HG02642 (cell line): Measurements from ENCODE around the gene MPHOSPH9.

Experiments
- ATAC-seq: cut with Tn5 transposase; IDR thresholded peaks from one replicate; pipeline ENCODE4 v1.9.1; 2021; ENCODE audit warnings: mild to moderate bottlenecking; ENCODE audit not compliant: unreplicated experiment, poor library complexity

MPHOSPH9 gene, protein sequence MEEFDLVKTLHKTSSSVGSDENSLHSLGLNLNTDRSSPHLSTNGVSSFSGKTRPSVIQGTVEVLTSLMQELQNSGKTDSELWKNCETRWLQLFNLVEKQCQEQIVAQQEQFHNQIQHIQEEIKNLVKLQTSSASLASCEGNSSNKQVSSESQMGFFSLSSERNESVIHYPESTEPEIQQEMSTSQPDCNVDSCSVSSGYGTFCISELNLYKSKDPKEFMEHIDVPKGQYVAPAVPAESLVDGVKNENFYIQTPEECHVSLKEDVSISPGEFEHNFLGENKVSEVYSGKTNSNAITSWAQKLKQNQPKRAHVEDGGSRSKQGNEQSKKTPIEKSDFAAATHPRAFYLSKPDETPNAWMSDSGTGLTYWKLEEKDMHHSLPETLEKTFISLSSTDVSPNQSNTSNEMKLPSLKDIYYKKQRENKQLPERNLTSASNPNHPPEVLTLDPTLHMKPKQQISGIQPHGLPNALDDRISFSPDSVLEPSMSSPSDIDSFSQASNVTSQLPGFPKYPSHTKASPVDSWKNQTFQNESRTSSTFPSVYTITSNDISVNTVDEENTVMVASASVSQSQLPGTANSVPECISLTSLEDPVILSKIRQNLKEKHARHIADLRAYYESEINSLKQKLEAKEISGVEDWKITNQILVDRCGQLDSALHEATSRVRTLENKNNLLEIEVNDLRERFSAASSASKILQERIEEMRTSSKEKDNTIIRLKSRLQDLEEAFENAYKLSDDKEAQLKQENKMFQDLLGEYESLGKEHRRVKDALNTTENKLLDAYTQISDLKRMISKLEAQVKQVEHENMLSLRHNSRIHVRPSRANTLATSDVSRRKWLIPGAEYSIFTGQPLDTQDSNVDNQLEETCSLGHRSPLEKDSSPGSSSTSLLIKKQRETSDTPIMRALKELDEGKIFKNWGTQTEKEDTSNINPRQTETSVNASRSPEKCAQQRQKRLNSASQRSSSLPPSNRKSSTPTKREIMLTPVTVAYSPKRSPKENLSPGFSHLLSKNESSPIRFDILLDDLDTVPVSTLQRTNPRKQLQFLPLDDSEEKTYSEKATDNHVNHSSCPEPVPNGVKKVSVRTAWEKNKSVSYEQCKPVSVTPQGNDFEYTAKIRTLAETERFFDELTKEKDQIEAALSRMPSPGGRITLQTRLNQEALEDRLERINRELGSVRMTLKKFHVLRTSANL

DNA sequence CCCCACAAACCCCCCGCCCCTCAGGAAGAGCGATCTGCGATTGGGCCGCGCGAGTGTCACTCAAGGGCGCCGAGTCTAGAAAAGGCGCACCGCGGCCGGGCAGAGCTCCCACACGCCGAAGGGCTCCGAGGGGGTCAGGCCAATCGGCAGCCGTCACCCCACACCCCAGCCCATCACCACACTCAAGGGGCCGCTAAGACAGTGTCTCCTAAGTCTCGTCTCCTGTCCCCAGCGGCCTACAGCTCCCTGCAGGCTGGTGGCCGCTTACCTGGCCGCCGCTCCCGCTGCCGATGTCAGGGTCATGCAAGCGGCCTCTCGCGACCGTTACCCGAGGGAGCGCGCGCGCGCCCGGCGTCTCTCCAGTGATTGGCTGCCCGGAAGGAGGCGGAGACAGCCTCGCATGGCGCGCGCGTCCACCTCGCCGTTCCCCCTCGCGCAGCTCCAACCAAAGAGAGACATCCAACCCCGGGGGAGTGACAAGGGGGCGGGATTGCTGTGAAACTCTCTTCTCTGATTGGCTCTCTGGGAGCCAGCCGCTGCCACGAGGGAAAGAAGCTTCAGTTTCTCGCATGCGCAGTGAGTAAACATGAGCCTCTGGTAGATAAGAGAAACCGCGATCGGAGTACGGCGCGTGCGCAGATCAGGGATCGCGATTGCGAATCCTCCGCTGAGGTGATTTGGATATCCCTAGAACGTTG is at the start of gene MPHOSPH9, which contains the start of gene MTRFR:
TSS of gene MPHOSPH9 (minus strand) at position 335 of the 698 bp plus-strand sequence. CDS start 2,777 bp downstream, outside the sequence.
TSS of gene MTRFR (plus strand) at position 630 of the 698 bp plus-strand sequence. CDS start 20,239 bp downstream, outside the sequence.
- peak; percentile 82 for ATAC-seq

DNA sequence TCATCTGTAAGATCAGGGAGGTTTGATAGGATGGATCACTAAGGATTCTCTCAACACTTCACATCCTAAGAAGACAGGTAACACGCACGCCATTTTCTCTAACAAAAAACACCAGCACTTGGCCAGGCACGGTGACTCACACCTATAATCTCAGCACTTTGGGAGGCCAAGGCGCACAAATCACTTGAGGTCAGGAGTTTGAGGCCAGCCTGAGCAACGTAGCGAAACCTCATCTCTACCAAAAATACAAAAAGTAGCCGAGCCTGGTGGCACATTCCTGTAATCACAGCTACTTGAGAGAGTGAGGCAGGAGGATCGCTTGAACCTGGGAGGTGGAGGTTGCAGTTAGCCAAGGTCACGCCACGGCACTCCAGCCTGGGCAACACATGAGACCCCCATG is 49.2 kb upstream of the MPHOSPH9 start:
- ATAC-seq, result no peak

DNA sequence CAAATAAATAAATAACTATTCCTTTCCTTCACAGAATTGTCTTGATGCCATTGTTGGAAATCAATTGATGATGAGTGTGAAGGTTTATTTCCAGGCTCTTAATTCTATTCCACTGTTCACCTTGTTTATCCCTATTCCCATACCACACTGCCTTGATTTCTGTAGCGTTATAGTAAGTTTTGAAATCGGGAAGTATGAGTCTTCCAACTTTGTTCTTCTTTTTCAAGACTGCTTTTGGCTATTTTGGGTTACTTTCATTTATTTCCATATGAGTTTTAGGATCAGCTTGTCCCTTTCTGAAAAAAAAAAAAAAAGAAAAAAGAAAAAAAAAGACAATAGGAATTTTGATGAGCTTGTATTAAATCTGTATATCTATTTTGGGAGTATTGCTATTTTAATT is 48.0 kb upstream of the MPHOSPH9 start:
- no peak for ATAC-seq

DNA sequence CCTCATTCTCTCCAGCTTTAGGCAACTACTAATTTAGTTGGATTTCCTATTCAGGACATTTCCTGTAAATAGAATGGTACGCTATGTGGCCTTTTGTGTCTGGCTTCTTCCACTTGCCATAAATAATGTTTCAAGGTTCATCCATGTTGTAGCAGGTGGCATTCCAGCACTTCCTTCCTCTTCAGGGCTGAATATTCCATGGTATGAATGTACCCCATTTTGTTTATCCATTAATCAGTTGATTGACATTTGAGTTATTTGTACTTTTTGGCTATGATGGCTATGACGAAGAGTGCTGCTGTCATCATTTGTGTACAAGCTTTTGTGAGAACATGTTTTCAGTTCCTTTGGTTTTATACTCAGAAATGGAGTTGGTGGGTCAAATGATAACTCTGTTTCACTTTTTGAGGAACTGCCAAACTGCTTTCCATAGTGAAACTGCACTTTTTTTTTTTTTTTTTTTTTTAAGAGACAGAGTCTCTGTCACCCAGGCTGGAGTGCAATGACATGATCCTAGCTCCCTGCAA is 45.2 kb upstream of the MPHOSPH9 start:
- ATAC-seq, result no peak

DNA sequence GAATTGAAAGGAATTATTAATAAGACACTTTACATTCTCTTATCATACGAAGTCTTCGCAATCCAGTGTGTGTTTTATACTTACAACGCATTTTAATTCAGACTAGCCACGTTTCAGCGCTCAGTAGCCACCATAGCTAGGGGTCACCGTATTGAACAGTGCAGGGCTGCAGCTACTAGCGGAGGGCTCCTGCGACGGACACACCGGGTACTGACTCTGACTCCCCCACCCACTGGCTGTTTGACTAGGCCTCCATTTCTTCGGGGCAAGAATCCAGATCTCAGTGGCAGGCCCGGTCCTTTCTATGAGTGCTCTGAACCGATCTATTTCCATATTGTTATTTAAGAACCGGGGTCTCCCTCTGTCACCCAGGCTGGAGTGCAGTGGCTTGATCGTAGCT is 40.2 kb upstream of the MPHOSPH9 start:
- no peak for ATAC-seq

DNA sequence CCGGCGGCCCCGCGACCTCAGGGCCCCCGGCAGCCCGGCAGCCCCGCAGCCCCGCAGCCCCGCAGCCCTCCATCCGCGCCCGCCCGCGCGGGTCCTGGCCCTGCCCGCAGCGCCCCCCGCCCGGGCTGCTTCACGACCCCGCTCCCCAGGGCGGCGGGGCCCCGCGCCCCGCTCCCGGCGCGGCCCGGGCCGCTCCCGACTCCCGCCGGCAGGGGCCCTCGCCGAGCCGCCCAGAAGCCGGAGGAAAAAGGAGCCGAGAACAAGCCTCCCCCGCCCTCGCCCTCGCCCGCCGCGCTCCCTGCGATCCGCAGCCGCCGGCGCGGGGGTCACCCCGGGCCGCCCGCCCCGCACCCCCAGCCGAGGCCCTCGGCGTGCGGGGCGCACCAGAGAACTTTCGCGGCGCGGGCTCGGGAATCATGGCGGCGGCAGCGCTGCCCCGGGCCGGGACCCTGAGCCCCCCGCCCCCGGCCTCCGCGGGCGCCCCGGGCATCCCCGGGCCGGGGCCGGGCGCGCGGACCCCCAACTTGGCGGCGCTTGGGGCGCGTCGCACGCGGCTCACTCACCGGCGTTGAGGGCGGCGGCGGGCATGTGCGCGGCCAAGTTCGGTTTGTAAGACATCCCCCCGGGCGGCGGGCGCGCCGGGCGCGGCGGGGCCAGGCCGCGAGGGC is 38.2 kb upstream of the MPHOSPH9 start:
- peak; percentile 66 for ATAC-seq

DNA sequence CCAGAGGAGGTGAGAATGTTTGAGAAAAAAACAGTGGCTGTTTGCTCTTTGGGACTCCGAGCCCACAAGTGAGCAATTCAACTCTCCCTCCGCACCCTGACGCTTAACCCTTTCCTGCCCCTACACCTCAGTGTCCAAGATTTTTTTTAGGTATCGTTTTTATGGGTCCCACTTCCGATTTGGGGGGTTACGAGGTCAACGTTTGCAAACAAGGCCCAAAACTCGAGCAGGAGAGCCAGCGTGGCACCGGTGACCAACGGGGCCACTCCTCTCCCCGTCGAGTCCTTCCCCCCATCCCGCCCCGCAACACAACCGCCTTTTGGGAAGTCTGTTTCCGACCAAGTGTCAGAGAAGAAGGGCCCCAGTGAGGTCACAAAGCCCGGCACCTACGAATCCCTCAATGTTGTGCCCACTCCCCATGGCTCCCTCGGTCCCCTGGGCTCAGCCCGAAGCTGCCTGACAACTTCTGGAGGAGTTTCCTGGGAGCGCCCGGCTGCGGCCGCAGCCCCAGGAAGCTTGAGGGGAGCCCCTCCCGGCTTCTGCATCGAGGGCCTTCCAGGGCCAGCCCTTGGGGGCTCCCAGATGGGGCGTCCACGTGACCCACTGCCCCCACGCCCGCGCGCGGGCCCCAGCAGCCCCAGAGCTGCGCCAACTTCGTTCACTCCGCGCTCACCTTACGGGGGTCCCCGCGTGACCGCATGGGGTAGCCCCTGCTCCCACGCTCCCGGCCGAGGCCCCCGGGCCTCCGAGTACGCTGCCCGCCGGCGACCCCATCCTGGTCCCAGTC is 37.5 kb upstream of the MPHOSPH9 start:
- ATAC-seq, result peak; percentile 11

GRCh38 chr12:123269896-123270213 is 36.9 kb upstream of the MPHOSPH9 start:
- no peak for ATAC-seq

DNA sequence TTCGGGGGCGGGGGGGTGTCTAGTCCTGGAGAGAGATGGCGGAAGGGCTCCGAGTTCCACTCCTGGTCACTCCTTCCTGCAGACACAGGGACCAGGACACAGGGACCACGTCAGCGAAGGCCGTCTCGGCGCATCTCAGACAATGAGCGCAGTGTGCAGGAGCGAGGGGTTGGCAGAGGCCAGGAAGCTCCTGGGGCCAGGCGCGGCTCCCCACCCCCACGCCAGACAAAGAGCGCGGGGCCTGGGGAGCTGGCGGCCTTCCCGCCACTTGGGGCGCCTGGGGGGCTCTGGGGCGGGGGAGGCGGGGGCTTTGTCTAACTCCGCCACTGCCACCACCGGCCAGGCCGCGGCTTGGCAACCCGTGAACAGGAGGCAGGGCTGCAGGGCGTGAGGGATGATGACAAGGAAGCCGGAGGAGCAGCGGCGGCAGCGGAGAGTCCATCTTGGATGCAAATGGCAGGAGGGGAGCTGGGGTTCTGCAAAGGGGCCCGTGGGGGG is 36.5 kb upstream of the MPHOSPH9 start:
- ATAC-seq, result no peak

GRCh38 chr12:123268850-123269249 is 35.9 kb upstream of the MPHOSPH9 start:
- ATAC-seq, result no peak

DNA sequence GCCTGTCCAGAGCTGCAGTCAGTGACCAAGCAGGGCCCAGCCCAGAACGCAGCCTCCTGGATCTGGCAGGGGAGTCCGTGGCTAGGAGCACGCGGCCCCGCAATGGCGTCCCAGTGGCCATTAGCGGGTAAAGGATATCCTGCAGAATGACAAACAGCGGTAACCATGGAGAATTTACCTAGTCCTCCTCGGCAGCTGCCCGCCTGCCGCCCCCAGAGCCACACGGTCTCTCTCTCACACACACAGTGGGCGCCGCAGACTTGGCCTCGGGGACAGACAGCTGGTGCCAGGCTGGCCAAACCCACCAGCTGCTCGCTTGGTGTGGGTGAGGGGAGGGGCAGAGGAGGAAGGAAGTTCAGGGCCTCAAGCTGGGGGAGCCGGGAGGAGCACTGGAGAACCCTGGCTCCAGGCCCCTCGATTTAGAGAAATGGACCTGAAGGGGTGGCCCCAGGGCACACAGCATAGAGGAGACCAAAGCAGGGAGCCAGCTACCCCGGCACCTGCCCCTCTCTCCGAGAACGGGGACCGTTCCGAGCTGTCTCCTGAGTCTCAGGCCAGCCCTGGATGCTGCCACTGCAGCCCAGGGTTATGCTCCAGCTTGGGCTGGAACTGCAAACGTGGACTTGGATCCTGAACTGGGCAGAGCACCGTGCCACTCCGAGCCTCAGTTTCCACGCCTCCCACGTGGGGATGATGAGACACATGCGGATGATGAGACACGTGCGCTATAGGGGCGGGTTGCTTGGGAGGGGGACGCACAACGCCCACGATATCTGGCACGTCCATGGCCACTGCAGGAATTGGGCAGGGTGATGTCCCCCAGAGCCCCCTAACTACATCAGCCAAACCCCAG is 35.3 kb upstream of the MPHOSPH9 start:
- ATAC-seq, result no peak

DNA sequence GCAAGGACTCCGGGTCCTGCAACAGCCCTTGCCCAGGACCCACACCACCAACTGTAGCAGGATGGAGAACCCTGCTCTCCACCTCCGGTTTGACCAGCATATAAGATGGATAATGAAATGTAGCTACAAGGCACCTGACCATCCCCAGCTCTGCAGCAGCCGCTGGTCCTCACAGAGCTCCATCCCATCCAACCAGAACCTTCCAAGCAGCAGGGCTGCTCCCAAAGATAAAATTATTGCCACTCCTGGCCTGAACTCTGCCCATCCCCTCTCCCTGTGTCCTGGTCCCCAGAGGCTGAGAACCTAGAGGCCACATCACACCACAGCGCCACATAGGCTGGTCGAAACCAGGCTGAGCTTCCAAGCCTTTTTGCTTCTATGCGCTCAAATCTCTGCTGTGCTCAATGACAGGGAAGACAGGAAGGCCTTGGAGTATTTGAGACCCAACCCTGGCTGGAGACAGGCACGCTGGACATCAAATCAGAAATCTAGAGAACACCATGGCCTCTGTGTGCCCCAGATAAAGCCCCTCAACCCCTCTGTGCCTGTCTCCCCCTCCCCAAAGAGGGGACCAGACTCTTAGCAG is 34.5 kb upstream of the MPHOSPH9 start:
- no peak for ATAC-seq

GRCh38 chr12:123266679-123267277 is 33.8 kb upstream of the MPHOSPH9 start:
- ATAC-seq, result no peak

GRCh38 chr12:123265851-123266678 is 33.1 kb upstream of the MPHOSPH9 start:
- no peak for ATAC-seq

- ATAC-seq, result no peak
Measured at GRCh38 chr12:123264642-123265041, 31.7 kb upstream of the MPHOSPH9 start.
